SKM-1 treated with dmso at 0.1 percent for 144 hours (cell line): ENCODE results near the gene SLIT3.
"Not testable (repeated sequence)": the region's sequence is repeated elsewhere in the genome, so short reads cannot be mapped to it uniquely, and the experiment has no call there.

Experiments used
- DNase-seq: peaks from one replicate; lab custom pipeline; 2025; ENCODE audit not compliant: unreplicated experiment; lab: John Stamatoyannopoulos, UW

SLIT3 gene

GRCh38 chr5:168663276-168664004 is 637.5 kb downstream of the SLIT3 start:
- no peak for DNase-seq

GRCh38 chr5:168661593-168662485 is 639.1 kb downstream of the SLIT3 start:
- no peak for DNase-seq

GRCh38 chr5:168660691-168661090 is 640.2 kb downstream of the SLIT3 start:
- no peak for DNase-seq

GRCh38 chr5:168659286-168659847 is 641.6 kb downstream of the SLIT3 start:
- no peak for DNase-seq

- DNase-seq = no peak
Observed at GRCh38 chr5:168658394-168658793, 642.5 kb downstream of the SLIT3 start.

GRCh38 chr5:168656633-168657032 is 644.3 kb downstream of the SLIT3 start:
- no peak for DNase-seq

- no peak for DNase-seq
Observed at GRCh38 chr5:168655316-168655715, 645.6 kb downstream of the SLIT3 start.

- DNase-seq = no peak
Observed at GRCh38 chr5:168654211-168654721, 646.7 kb downstream of the SLIT3 start.

- DNase-seq = no peak
Observed at GRCh38 chr5:168653626-168654025, 647.3 kb downstream of the SLIT3 start.

GRCh38 chr5:168651648-168652047 is 649.3 kb downstream of the SLIT3 start:
- peak; percentile 47 for DNase-seq

GRCh38 chr5:168649306-168649705 is 651.6 kb downstream of the SLIT3 start:
- DNase-seq = no peak

- no peak for DNase-seq
Observed at GRCh38 chr5:168648576-168648975, 652.4 kb downstream of the SLIT3 start.

- DNase-seq = no peak
Observed at GRCh38 chr5:168648016-168648415, 652.9 kb downstream of the SLIT3 start.

- no peak for DNase-seq
Observed at GRCh38 chr5:168647083-168647482, 653.9 kb downstream of the SLIT3 start.

GRCh38 chr5:168646335-168646734 is 654.6 kb downstream of the SLIT3 start:
- DNase-seq = no peak

- no peak for DNase-seq
Observed at GRCh38 chr5:168645195-168645594, 655.7 kb downstream of the SLIT3 start.

- no peak for DNase-seq
Observed at GRCh38 chr5:168642019-168642418, 658.9 kb downstream of the SLIT3 start.

- not testable (repeated sequence) for DNase-seq
Observed at GRCh38 chr5:168638846-168639245, 662.1 kb downstream of the SLIT3 start.

GRCh38 chr5:168637793-168638192 is 663.1 kb downstream of the SLIT3 start:
- DNase-seq = no peak

GRCh38 chr5:168637281-168637680 is 663.7 kb downstream of the SLIT3 start:
- no peak for DNase-seq

- DNase-seq = not testable (repeated sequence)
Observed at GRCh38 chr5:168630958-168631357, 670.0 kb downstream of the SLIT3 start.
